Measurements from ENCODE around the gene MAOA.

Gene MAOA

GRCh38 chrX:43679778-43680177, 23.7 kb downstream of the MAOA start:
- H3K27me3 Mint-ChIP-seq (ENCODE audit: low read depth, poor library complexity), result no peaks in the 10 kb centered on the region
- no peak overlapping the region for H3K4me3 Mint-ChIP-seq
- H3K4me1 Mint-ChIP-seq, result peaks cover 13% of the 10 kb centered on the region
- H3K27ac Mint-ChIP-seq, result no peak overlapping the region
- no peak for TF ChIP-seq CTCF (IDR thresholded peaks at IDR 0.05)
- H3K9me3 Mint-ChIP-seq, result peaks cover 36% of the 10 kb centered on the region
- no peaks in the 10 kb centered on the region for H3K36me3 Mint-ChIP-seq (ENCODE audit: low read depth)
- no peak for DNase-seq

GRCh38 chrX:43682726-43683125, 26.6 kb downstream of the MAOA start:
- no peaks in the 10 kb centered on the region for H3K36me3 Mint-ChIP-seq (ENCODE audit: low read depth)
- no peak overlapping the region for H3K4me3 Mint-ChIP-seq
- no peak for DNase-seq
- peaks cover 12% of the 10 kb centered on the region for H3K9me3 Mint-ChIP-seq
- TF ChIP-seq CTCF (IDR thresholded peaks at IDR 0.05), result no peak
- peaks cover under 1% of the 10 kb centered on the region for H3K4me1 Mint-ChIP-seq
- peaks cover 2% of the 10 kb centered on the region for H3K27me3 Mint-ChIP-seq (ENCODE audit: low read depth, poor library complexity)
- H3K27ac Mint-ChIP-seq, result no peak overlapping the region

GRCh38 chrX:43685221-43685620, 29.1 kb downstream of the MAOA start:
- no peak for TF ChIP-seq CTCF (IDR thresholded peaks at IDR 0.05)
- no peaks in the 10 kb centered on the region for H3K4me1 Mint-ChIP-seq
- H3K27ac Mint-ChIP-seq, result no peak overlapping the region
- H3K9me3 Mint-ChIP-seq, result peaks cover 9% of the 10 kb centered on the region
- no peaks in the 10 kb centered on the region for H3K36me3 Mint-ChIP-seq (ENCODE audit: low read depth)
- H3K27me3 Mint-ChIP-seq (ENCODE audit: low read depth, poor library complexity), result peaks cover 3% of the 10 kb centered on the region
- no peak for DNase-seq
- H3K4me3 Mint-ChIP-seq, result no peak overlapping the region

GRCh38 chrX:43688586-43688985, 32.5 kb downstream of the MAOA start:
- no peak overlapping the region for H3K27ac Mint-ChIP-seq
- no peak for DNase-seq
- H3K36me3 Mint-ChIP-seq (ENCODE audit: low read depth), result no peaks in the 10 kb centered on the region
- H3K9me3 Mint-ChIP-seq, result peaks cover 4% of the 10 kb centered on the region
- TF ChIP-seq CTCF (IDR thresholded peaks at IDR 0.05), result no peak
- H3K4me1 Mint-ChIP-seq, result peaks cover 19% of the 10 kb centered on the region
- H3K4me3 Mint-ChIP-seq, result no peak overlapping the region
- H3K27me3 Mint-ChIP-seq (ENCODE audit: low read depth, poor library complexity), result peaks cover 3% of the 10 kb centered on the region

- no peak for DNase-seq
- Mint-ChIP-seq H3K4me3 (no peak overlapping the region), H3K9me3 (peaks cover 4% of the 10 kb centered on the region), H3K36me3 (ENCODE audit: low read depth) (no peaks in the 10 kb centered on the region), H3K27ac (no peak overlapping the region), H3K27me3 (ENCODE audit: low read depth, poor library complexity) (no peaks in the 10 kb centered on the region), H3K4me1 (peaks cover 36% of the 10 kb centered on the region)
- no peak for TF ChIP-seq CTCF (IDR thresholded peaks at IDR 0.05)
Measured at GRCh38 chrX:43693602-43694406, 37.7 kb downstream of the MAOA start.

GRCh38 chrX:43699475-43699874, 43.4 kb downstream of the MAOA start:
- H3K36me3 Mint-ChIP-seq (ENCODE audit: low read depth), result no peaks in the 10 kb centered on the region
- no peak overlapping the region for H3K4me3 Mint-ChIP-seq
- no peaks in the 10 kb centered on the region for H3K9me3 Mint-ChIP-seq
- DNase-seq, result no peak
- H3K27ac Mint-ChIP-seq, result no peak overlapping the region
- H3K4me1 Mint-ChIP-seq, result peaks cover 18% of the 10 kb centered on the region
- TF ChIP-seq CTCF (IDR thresholded peaks at IDR 0.05), result no peak
- H3K27me3 Mint-ChIP-seq (ENCODE audit: low read depth, poor library complexity), result no peaks in the 10 kb centered on the region

Measured in nephron progenitor cell (in vitro differentiated cells).